ENCODE measurements around the gene WFDC2. TPM values are rescaled to one million over a fixed set of nuclear protein-coding genes. Genes with fewer than 3 reads are reported as not detected.

Gene WFDC2
- total and polyA plus RNA-seq, 12 donors = 0.33 to 1.9 (median 0.42) TPM; not detected in 7

GRCh38 chr20:45489083-45489531 lies 19.6 kb downstream of the WFDC2 start:
- Histone ChIP-seq H3K4me1 (replicated peaks in 1 of 2) (no peaks in the 10 kb centered on the region), H3K27ac (no peak overlapping the region), H3K27me3 (no peaks in the 10 kb centered on the region), H3K36me3 (replicated peaks in 1 of 2) (no peaks in the 10 kb centered on the region), H3K4me3 (no peak overlapping the region), H3K9me3 (replicated peaks in 1 of 3) (no peaks in the 10 kb centered on the region)
- intact Hi-C loops (cut with DNase I) = no loop called here
- WGBS, 4 donors = 0 to 40% (median 19%) methylated on average over 1 of the region's 1 CpG
- TF ChIP-seq, protein P1, sequence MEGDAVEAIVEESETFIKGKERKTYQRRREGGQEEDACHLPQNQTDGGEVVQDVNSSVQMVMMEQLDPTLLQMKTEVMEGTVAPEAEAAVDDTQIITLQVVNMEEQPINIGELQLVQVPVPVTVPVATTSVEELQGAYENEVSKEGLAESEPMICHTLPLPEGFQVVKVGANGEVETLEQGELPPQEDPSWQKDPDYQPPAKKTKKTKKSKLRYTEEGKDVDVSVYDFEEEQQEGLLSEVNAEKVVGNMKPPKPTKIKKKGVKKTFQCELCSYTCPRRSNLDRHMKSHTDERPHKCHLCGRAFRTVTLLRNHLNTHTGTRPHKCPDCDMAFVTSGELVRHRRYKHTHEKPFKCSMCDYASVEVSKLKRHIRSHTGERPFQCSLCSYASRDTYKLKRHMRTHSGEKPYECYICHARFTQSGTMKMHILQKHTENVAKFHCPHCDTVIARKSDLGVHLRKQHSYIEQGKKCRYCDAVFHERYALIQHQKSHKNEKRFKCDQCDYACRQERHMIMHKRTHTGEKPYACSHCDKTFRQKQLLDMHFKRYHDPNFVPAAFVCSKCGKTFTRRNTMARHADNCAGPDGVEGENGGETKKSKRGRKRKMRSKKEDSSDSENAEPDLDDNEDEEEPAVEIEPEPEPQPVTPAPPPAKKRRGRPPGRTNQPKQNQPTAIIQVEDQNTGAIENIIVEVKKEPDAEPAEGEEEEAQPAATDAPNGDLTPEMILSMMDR (IDR thresholded peaks at IDR 0.05) = no peak
- no peak for TF ChIP-seq POLR2A (IDR thresholded peaks at IDR 0.05)
- peak in 3 of 7 donors; percentile 12 to 35 (median 30) for DNase-seq

- 50 to 88% (median 78%) methylated on average over 1 of the region's 1 CpG; no CpG with 5 or more reads in 1 of the 4 donors for WGBS, 4 donors
- Histone ChIP-seq H3K4me1 (replicated peaks in 1 of 2) (no peaks in the 10 kb centered on the region), H3K27ac (no peak overlapping the region), H3K9me3 (replicated peaks in 1 of 3) (no peaks in the 10 kb centered on the region), H3K27me3 (peaks cover 8% of the 10 kb centered on the region), H3K4me3 (no peak overlapping the region), H3K36me3 (replicated peaks in 1 of 2) (no peaks in the 10 kb centered on the region)
- no peak for DNase-seq
- intact Hi-C loops (cut with DNase I) = no loop called here
- TF ChIP-seq POLR2A (IDR thresholded peaks at IDR 0.05) = no peak
- TF ChIP-seq, protein P1 (IDR thresholded peaks at IDR 0.05) = no peak
Observed at GRCh38 chr20:45495501-45495941, 26.0 kb downstream of the WFDC2 start.

DNA sequence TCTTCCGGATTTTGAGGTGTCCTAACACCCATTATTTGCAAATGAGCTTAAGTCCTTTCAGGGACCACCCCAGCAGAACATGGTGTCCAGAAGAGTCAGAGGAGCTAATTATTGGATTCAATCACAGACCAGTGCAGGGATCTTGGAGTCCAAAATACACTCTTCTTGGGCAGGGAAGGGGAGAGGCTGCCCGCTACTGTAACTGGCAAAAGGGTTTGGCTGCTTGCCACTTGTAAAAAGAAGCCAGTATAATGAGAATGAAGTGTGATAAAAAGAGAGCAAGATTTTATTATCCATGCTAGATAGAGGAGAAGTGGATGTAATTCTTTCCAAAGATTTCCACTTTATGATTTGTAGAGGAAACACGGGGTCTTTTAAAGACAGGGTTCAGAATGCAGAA lies 26.6 kb downstream of the WFDC2 start:
- no peak overlapping the region for H3K4me3 ChIP-seq
- 64 to 71% (median 67%) methylated on average over 3 of the region's 3 CpGs for whole genome bisulfite sequencing, 4 donors
- H3K27me3 ChIP-seq = peaks cover 11% of the 10 kb centered on the region
- H3K36me3 ChIP-seq (replicated peaks in 1 of 2) = no peaks in the 10 kb centered on the region
- intact Hi-C loops (cut with DNase I) = no loop called here
- H3K27ac ChIP-seq = no peak overlapping the region
- no peaks in the 10 kb centered on the region for H3K9me3 ChIP-seq (replicated peaks in 1 of 3)
- no peaks in the 10 kb centered on the region for H3K4me1 ChIP-seq (replicated peaks in 1 of 2)
- no peak for TF ChIP-seq POLR2A (IDR thresholded peaks at IDR 0.05)
- TF ChIP-seq, protein P1 (IDR thresholded peaks at IDR 0.05) = no peak
- DNase-seq = no peak

DNA sequence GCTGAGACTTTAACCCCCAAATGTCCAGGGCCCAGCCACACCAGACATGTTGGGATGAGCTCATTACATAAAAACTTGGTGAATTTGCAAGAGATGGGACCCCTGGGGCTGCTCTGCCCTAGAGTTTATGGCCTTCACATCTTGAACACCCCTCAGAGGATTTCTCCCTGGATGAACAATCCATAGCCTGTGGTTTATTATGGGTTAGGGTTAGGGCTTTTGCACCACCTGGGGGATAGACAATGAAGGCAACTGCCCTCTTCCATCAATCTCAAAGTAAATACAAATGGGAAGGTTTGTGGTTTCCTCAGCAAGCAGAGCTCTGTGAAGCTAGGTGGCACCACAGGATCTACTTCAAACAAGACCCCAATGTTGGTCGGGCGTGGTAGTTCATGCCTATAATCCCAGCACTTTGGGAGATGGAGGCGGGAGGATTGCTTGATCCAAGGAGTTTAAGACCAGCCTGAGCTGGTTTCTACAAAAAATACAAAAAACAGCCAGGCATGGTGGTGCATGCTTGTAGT lies 28.5 kb downstream of the WFDC2 start:
- Histone ChIP-seq H3K4me1 (replicated peaks in 1 of 2) (no peaks in the 10 kb centered on the region), H3K27ac (no peak overlapping the region), H3K27me3 (peaks cover 12% of the 10 kb centered on the region), H3K9me3 (replicated peaks in 1 of 3) (no peaks in the 10 kb centered on the region), H3K36me3 (replicated peaks in 1 of 2) (no peaks in the 10 kb centered on the region), H3K4me3 (no peak overlapping the region)
- 70 to 83% (median 75%) methylated on average over 3 of the region's 3 CpGs for WGBS, 4 donors
- DNase-seq = no peak
- TF ChIP-seq, protein P1 (IDR thresholded peaks at IDR 0.05) = no peak
- no peak for TF ChIP-seq POLR2A (IDR thresholded peaks at IDR 0.05)
- intact Hi-C loops (cut with DNase I) = no loop called here
